Measurements from ENCODE around the gene ASF1B.
"Not testable (repeated sequence)": the region's sequence is repeated elsewhere in the genome, so short reads cannot be mapped to it uniquely, and the experiment has no call there.

The ASF1B gene

GRCh38 chr19:14136509-14137281 lies at the start of gene ASF1B:
Gene ASF1B (minus strand): TSS chr19:14136589. CDS start chr19:14136456, 133 bp downstream.
- DNase-seq (ENCODE audit: low read depth) = peak; percentile 100

- DNase-seq (ENCODE audit: low read depth) = not testable (repeated sequence)
Observed at GRCh38 chr19:14185691-14186090, 49.3 kb upstream of the ASF1B start.

DNA sequence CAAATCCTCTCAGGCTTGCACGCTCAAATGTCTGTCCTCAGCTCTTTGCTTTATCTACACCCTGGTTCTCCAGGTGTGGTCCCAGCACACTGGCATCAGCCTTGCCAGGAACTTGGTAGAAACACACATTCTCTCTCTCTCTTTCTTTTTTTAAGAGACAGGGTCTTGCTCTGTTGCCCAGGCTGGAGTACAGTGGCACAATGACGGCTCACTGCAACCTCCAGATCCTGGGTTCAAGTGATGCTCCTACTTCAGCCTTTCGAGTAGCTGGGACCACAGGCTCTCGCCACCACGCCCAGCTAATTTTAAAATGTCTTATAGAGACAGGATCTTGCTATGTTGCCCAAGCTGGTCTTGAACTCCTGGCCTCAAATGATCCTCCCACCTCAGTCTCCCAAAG lies 48.8 kb upstream of the ASF1B start:
- no peak for DNase-seq (ENCODE audit: low read depth)

DNA sequence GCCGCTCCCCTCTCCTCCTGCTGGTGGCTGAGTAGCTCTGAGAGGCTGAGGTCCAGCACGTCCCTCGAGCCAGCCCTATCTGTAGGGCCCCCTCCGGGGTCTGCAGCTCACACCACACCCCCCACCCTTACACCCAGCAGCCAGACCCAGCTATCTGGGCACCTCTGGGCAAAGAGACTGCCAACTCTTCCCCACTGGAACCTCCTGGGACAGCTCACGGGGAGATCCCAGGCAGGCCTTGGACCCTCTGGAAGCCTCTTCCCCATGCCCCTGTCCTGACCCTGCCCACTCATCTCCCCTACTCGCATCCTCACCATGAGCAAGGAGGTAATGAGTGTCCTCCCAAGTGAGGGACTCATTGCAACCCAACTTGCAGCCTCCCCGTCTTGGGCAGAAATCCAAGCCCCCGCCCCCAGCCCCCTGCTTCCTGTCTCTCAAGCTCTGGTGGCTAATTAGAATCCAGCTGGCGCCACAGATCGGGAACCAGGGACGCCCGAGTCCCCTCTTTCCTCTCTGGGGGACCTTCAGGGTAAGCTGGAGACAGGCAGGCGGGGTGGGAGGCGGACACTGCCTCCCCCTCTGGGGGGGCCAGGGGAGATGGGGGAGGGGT lies 47.5 kb upstream of the ASF1B start:
- DNase-seq (ENCODE audit: low read depth) = no peak

DNA sequence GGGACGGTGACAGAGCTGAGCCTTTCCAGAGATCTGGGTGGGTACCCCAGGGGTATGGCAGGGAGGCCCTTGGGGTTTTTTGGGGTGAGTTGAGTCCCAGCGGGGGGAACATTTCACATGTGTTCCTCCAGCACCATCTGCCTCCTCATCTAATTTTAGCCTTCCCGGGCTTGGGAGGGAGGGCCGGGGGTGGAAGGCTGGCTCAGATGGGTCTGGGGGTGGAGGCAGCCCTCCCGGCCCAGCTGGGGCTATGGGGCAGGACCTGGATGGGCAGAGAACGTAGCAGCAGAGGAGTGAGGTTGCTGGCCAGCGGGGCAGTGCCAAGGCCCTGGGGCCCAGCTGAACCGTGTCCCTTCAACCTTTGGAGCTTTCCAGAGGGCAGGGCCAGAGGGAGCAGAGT lies 46.1 kb upstream of the ASF1B start:
- no peak for DNase-seq (ENCODE audit: low read depth)

- DNase-seq (ENCODE audit: low read depth) = no peak
Observed at GRCh38 chr19:14181906-14182305, 45.5 kb upstream of the ASF1B start.

DNA sequence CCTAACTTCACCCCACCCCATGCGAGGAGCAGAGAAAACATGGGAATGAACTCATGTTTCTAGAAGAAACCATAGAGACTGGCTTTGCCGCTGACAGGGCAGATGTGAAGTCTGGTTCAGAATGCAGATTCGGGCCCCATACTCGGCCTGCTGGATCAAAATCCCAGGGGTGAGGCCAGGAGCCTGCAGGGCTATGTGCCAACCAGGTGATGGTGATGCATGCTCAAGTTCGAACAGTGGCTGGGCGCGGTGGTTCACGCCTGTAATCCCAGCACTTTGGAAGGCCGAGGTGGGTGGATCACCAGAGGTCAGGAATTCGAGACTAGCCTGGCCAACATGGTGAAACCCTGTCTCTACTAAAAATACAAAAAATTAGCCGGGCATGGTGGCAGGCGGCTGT lies 44.8 kb upstream of the ASF1B start:
- not testable (repeated sequence) for DNase-seq (ENCODE audit: low read depth)

- DNase-seq (ENCODE audit: low read depth) = no peak
Observed at GRCh38 chr19:14177496-14178074, 41.2 kb upstream of the ASF1B start.

- DNase-seq (ENCODE audit: low read depth) = no peak
Observed at GRCh38 chr19:14175351-14175792, 39.0 kb upstream of the ASF1B start.

DNA sequence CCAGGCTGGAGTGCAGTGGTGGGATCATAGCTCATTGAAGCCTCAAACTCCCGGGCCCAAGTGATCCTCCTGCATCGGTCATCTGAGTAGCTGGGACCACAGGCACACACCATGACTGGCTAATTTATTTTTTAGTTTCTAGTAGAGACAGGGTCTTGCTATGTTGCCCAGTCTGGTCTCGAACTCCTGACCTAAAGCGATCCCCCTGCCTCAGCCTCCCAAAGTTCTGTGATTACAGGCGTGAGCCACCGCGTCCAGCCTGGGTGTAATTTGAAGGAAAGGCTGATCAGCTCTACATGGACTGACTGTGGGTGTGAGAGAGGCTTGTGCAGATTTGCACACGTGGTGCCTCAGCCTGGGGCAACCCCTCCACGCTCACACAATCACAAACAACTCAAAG lies 38.5 kb upstream of the ASF1B start:
- no peak for DNase-seq (ENCODE audit: low read depth)

DNA sequence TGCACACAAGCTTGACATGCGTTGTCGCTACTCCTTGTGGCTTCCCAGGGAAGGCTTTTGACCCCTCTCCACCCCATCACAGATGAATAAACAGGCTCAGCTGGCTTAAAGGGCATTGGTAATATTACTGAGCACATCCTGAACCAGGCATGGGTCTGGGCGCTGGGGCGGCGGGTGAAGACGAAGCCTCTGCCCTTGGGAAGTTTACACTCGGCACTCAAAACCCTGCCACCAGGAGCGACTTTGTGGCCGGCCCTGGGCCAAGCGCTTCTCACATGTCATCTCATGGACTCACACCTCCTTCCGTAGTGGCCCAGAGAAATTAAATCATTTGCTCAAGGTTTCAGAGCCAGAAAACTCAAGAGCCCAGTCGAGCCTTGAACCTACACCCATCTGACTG lies 32.6 kb upstream of the ASF1B start:
- DNase-seq (ENCODE audit: low read depth) = no peak

- no peak for DNase-seq (ENCODE audit: low read depth)
Observed at GRCh38 chr19:14168259-14168972, 32.0 kb upstream of the ASF1B start.

DNA sequence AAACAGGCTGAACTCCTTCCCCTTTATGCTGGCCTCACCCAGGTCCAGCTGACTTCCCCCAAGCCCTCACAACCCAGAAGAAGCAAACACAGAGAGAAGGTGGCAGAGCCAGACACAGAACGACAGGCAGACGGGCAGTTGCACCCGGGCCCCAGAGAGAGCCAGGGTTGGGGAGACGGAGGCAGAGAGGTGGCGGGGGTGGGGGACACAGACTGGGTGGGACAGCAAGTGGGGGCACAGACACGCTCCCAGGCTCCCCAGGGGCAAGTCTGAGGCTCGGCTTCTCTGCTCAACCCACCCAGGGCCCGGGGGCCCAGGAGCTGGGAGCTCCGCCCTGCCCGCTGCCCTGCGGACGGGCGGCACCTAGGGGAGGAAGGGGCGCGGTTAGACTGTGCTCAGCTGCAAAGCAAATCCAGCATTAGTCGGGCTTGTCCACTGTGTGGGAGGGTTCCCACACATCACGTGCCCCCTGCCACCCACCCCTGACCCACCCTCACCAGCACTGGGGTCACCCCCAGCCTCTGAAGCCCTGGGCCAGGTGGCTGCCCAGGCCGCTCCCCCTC lies 31.3 kb upstream of the ASF1B start:
- no peak for DNase-seq (ENCODE audit: low read depth)

GRCh38 chr19:14166999-14167575 lies 30.7 kb upstream of the ASF1B start:
- no peak for DNase-seq (ENCODE audit: low read depth)

- no peak for DNase-seq (ENCODE audit: low read depth)
Observed at GRCh38 chr19:14165990-14166830, 29.8 kb upstream of the ASF1B start.

- no peak for DNase-seq (ENCODE audit: low read depth)
Observed at GRCh38 chr19:14164724-14165493, 28.5 kb upstream of the ASF1B start.

GRCh38 chr19:14164082-14164481 lies 27.7 kb upstream of the ASF1B start:
- DNase-seq (ENCODE audit: low read depth) = no peak

- no peak for DNase-seq (ENCODE audit: low read depth)
Observed at GRCh38 chr19:14162871-14163297, 26.5 kb upstream of the ASF1B start.

- DNase-seq (ENCODE audit: low read depth) = no peak
Observed at GRCh38 chr19:14161305-14161704, 24.9 kb upstream of the ASF1B start.

DNA sequence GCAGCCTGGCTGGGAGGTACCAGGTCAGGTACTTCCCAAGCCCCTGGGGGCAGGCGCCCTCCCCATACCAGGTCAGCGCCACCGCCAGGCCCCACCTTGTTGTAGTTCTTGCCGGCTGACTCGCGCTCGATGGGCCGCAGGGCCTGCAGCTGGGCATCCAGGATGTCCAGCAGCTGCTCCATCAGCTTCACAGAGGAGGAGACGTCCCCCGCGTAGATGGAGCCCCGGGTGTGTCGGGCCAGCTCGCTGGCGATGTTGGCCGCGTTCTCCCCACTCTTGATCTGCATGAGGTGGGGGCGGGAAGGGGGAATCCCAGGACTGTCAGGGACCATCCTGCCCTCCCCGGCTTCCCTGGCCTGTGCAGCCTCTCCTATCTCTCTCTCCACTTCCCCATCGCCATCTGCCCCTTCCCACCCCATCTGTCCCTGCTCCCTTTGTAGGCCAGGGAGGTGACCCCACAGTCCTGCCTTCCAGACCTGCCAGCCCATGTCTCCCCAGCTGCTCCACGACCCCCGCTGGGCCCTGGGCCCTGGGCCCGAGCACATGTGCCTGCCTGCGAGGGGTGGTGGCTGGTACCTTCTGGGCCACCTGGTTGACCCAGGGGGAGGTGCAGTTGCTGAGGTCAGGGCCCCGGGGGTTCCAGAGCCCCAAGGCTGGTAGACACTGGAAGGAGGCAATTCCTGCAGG lies 23.8 kb upstream of the ASF1B start:
- DNase-seq (ENCODE audit: low read depth) = no peak

All from amniotic epithelial cell (primary cell).